GM12874 (cell line): Measurements from ENCODE around the gene ARHGEF4.

Experiments
- TF ChIP-seq, protein P1 (sequence below): IDR thresholded peaks from 2 replicates; pipeline ENCODE4 v1.5.1; 2011; ENCODE audit warnings: low read depth, mild to moderate bottlenecking, control low read depth, low read length, moderate library complexity; ENCODE audit not compliant: insufficient read depth

The ARHGEF4 gene

GRCh38 chr2:131056932-131057287, 220.2 kb downstream of the ARHGEF4 start:
- TF ChIP-seq, protein P1, sequence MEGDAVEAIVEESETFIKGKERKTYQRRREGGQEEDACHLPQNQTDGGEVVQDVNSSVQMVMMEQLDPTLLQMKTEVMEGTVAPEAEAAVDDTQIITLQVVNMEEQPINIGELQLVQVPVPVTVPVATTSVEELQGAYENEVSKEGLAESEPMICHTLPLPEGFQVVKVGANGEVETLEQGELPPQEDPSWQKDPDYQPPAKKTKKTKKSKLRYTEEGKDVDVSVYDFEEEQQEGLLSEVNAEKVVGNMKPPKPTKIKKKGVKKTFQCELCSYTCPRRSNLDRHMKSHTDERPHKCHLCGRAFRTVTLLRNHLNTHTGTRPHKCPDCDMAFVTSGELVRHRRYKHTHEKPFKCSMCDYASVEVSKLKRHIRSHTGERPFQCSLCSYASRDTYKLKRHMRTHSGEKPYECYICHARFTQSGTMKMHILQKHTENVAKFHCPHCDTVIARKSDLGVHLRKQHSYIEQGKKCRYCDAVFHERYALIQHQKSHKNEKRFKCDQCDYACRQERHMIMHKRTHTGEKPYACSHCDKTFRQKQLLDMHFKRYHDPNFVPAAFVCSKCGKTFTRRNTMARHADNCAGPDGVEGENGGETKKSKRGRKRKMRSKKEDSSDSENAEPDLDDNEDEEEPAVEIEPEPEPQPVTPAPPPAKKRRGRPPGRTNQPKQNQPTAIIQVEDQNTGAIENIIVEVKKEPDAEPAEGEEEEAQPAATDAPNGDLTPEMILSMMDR: no peak

DNA sequence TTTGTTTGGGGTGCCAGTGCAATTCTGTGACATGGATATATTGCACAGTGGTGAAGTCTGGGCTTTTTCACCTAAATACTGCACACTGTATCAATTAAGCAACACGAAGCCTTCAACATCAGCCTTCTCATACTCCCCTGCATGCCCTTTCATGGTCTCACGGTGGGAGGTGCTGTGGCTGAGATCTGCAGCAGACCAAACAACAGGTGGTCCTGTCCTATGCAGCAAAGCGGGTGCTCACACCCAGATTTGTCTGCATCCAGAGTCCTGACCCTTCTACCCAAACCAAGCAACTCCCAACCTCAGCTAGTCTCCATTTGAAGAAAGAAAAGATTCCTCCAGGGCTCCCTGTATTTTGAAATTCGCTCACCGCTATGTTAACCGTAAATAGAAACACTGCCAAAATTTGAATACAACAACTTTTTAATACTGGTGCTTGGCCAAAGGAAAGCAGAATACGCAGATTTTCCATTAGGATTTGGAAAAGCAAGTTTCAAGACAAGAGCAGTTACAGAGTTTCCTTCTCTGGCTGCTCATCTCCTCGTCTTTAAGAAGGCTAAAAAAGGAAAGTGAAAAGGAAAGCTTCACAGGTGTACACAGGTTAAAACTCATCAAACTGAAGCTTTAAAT, 221.6 kb downstream of the ARHGEF4 start:
- TF ChIP-seq, protein P1: no peak

- TF ChIP-seq, protein P1: no peak
Measured at GRCh38 chr2:131058920-131059319, 222.2 kb downstream of the ARHGEF4 start.

GRCh38 chr2:131063501-131064283, 227.0 kb downstream of the ARHGEF4 start:
- TF ChIP-seq, protein P1: no peak

DNA sequence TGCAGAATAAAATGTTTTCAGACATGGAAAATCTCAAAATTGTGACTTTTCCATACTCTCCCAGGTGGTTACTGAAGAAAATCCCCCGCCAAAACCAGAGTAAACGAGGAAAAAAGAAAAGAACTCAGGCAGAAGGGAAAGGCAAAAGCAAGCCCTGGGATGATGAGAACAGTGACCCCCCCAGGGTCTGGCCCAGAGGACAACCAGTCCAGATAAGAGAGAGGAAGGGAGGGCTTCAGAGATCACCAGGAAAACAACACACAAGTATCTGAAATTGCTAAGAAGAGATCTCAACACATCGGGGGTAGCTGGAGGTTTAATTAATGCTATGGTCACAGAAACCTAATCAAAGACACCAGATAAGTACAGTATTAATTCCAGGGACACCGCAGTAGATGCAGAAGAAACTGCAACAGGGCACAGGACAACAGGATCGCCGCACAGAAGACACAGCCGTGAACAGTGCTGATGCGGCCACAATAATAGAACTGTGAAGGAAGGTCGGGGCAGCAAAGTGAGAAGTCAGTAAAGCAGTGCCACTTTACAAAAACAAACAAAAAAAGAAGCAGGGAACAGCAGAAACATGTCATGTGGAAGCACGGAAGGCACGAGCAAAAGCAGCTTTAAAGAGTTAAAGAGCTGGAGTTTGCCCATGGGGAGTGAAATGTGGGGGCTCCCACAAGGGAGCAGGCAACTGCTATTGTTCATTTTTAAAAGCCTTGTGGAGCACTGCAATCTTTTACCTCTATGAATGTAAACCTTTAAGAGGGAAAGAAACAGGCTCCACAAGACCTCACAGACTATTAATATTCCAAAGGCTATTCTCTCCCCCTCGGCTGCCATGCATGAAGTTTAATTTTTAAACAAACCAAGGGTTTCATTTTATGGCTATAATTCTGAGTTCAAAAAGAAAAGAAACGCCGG, 228.1 kb downstream of the ARHGEF4 start:
- TF ChIP-seq, protein P1: no peak

DNA sequence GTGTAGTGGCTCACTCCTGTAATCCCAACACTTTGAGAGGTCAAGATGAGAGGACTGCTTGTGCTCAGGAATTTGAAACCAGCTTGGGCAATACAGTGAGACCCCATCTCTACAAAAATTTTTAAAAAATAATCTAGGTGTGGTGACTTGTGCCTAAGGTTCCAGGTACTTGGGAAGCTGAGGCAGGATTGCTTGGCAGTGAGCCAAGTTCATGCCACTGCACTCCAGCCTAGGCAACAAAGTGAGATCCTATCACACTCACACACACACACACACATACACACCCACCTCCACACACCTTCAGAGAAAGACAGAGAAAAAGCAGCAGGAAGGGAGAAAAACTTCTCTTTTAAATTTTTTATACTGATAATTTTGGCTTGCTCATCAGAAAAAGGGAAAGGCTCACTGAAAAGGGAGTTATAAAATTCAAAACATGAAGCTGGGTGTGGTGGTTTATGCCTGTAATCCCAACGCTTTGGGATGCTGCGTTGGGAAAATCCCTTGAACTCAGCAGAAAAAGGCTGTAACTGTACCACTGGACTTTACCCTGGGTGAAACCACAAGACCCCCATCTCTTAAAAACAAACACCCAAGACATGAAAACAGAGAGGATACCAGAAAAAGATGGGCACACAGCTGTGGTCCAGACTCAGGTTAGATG, 230.9 kb downstream of the ARHGEF4 start:
- TF ChIP-seq, protein P1: no peak
